SJSA1 (cell line): ENCODE results near the gene KRT7. TPM values are rescaled to one million over a fixed set of nuclear protein-coding genes. Genes with fewer than 3 reads are reported as not detected.
"Not testable (repeated sequence)": the region's sequence is repeated elsewhere in the genome, so short reads cannot be mapped to it uniquely, and the experiment has no call there.

Source experiments
- DNase-seq, 2 experiments: peaks; one replicate each; pipeline ENCODE4 v3.0.0-alpha.2; 2015 to 2020; ENCODE audit warnings: low spot score in 2 of 2, low read depth in 1 of 2
- H3K27ac ChIP-seq: fragments of 250-450 bp; sonication (Bioruptor Pico); 2 replicates; pipeline ENCODE4 v1.5.1; 2020; ENCODE audit warnings: mild to moderate bottlenecking, moderate library complexity
- H3K27me3 ChIP-seq: fragments of 250-450 bp; sonication (Bioruptor Pico); replicated peaks from 2 replicates; pipeline ENCODE4 v1.5.1; 2020; ENCODE audit warnings: mild to moderate bottlenecking, moderate library complexity
- H3K36me3 ChIP-seq: fragments of 250-450 bp; sonication (Bioruptor Pico); 2 replicates; pipeline ENCODE4 v1.5.1; 2020; ENCODE audit warnings: mild to moderate bottlenecking
- H3K4me1 ChIP-seq: fragments of 250-450 bp; sonication (Bioruptor Pico); replicated peaks from 2 replicates; pipeline ENCODE4 v1.6.1; 2021; ENCODE audit warnings: mild to moderate bottlenecking
- H3K4me3 ChIP-seq: fragments of 250-450 bp; sonication (Bioruptor Pico); 2 replicates; pipeline ENCODE4 v1.5.1; 2020; ENCODE audit warnings: mild to moderate bottlenecking
- H3K9me3 ChIP-seq: fragments of 250-450 bp; sonication (Bioruptor Pico); replicated peaks from 2 replicates; pipeline ENCODE4 v1.5.1; 2020; ENCODE audit warnings: mild to moderate bottlenecking
- total RNA-seq: library from RNA; depleted of rRNA; stranded (reverse); fragments of >200 nt; shearing (Covaris generic); gene quantifications from 2 replicates; pipeline ENCODE4 v1.2.3, GENCODE V29; 2014

Gene KRT7
- total RNA-seq, 1 experiment from 2014 or later: 2.1 TPM

DNA sequence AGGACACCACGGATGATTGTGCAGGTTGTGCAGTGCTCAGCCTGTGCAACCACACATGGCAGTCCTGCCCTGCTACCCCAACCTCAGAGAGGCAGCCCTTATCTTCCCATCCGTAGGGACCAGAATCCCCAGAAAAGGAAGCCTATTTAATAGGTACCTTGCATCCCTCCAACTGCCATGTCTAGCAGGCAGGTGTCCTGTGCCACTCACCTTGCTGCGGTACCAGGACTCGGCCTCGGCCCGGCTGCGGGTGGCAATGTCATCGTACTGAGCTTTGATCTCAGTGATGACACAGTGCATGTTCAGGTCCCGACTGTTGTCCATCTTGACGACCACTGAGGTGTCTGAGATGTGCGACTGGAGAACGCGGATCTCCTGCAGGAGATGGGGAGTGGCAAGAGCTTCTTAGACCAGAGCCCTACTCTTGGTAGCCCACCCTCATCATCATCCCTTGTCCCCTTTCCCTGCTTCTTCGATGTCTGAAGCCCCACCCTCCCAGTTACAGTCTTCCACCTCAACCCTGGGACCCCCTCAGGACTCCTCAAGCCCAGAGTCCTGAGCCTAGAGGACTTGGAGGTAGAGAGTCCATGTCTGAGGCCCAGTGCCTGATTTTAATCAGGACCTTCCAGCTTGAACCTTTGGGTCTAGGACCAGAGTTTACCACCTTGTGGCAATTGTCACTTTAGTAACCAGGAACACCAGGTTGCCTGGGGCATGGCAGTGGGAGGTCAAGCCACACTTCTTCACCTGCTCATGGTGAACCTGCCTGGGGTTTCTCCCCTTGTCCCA lies 20.5 kb downstream of the KRT7 start:
- no peak for DNase-seq
- H3K4me1 ChIP-seq: peaks cover 9% of the 10 kb centered on the region
- no peaks in the 10 kb centered on the region for H3K36me3 ChIP-seq
- H3K27me3 ChIP-seq: no peaks in the 10 kb centered on the region
- no peak overlapping the region for H3K27ac ChIP-seq
- no peaks in the 10 kb centered on the region for H3K9me3 ChIP-seq
- H3K4me3 ChIP-seq: no peak overlapping the region

DNA sequence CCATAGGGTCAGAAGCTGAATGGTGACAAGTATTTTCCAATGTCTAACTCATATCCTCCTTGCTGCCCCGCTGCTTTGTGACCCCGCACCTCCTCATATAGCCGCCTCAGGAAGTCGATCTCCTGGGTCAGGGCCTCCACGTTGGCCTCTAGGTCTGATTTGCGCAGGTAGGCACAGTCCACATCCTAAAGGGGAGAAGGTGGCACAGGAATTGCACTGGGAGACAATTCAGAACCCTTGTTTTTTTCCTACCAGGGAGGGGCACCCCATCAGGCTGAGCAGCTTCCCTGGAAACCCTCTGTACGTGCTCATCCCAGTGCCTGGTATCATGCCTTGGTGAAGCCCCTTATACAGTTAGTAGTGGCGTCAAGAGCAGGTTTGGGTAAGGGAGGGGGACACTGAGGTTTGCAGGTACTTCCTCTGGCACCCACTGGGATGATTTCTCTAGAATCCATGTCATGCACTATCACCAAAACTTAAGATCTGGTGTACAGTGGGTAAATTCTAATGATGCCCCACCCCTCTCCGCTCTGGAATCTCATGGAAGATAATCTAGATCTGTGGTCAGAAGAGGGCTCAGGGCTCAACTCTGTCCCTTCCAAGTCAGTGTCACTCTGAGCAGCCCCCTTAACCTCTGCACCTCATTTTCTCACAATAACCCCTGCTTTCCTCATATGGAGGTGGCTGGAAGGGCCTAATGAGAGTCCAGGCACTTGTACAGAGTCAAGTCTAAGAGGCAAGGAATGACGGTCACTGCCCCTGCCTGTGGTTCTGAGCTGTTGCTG lies 21.3 kb downstream of the KRT7 start:
- Histone ChIP-seq H3K27ac (no peak overlapping the region), H3K27me3 (no peaks in the 10 kb centered on the region), H3K36me3 (no peaks in the 10 kb centered on the region), H3K4me3 (no peak overlapping the region), H3K4me1 (peaks cover 1% of the 10 kb centered on the region), H3K9me3 (no peaks in the 10 kb centered on the region)
- no peak for DNase-seq

DNA sequence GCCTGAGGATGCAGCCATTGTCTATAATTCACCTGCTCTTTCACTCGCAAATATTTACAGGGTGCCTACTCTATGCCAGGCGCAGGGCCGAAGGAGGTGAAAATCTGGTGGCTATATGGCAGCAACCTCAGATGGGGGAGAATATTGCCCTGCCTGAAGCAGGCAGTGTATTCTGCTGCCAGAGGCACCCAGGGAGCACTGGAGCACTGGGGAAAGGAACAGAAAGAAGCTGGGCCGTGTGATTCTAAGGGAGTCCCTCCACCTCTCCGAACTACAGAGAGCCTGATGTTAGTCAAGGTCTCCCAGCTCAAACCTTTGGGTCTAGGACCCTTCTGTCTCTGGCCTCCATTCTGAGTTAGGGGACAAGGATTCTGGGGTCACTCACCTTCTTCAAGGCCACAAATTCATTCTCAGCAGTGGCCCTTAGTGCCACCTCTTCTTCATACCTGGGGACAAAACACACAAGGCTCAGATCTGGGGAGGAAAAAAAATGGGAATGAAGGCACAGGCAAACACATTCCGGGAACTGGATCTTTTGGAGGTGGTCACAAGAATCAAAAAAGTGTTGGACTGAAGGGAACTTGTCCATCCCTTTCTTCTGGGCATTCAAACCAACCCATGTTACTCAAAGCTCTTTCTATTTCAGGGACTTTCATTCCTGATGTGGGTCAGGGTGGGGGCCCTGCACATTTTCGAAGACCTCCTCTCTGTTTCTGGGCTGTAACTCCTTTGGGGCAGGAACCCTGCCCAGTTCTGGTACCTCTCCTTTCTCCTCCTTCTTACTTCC lies 22.1 kb downstream of the KRT7 start:
- H3K36me3 ChIP-seq: no peaks in the 10 kb centered on the region
- no peak overlapping the region for H3K4me3 ChIP-seq
- no peak for DNase-seq
- H3K4me1 ChIP-seq: peaks cover 8% of the 10 kb centered on the region
- no peaks in the 10 kb centered on the region for H3K27me3 ChIP-seq
- H3K27ac ChIP-seq: no peak overlapping the region
- no peaks in the 10 kb centered on the region for H3K9me3 ChIP-seq

DNA sequence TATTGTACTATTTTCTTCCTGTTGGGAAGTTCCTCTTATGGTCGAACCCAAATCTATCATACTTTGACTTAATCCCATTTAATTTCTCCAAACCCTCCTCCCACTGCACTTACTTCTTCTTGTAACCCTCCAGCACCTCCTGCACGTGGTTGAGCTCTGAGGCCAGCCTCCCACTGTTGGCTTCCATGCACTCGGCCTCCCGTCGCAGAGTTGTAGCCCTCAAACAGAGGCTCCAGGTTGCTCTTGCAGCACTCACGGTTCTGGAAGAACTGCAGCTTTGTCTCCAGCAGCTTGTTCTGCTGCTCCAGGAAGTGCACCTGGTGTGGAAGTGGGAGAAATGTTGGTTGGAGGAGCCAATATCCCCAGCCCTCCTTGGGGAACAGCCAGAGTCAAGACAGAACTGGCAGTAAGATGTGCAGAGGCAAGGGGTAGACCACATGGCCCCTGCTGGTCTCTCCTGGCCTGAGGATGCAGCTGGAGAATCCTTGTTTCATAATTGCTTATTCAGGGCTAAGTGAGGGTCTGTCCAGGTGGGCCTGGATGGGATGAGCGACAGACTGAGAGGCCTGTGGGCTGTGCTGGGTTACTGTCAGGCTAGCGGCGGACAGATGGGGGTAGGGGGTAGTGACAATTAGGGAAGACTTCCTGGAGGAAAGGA lies 23.0 kb downstream of the KRT7 start:
- Histone ChIP-seq H3K4me1 (peaks cover 17% of the 10 kb centered on the region), H3K36me3 (no peaks in the 10 kb centered on the region), H3K9me3 (no peaks in the 10 kb centered on the region), H3K4me3 (no peak overlapping the region), H3K27ac (no peak overlapping the region), H3K27me3 (no peaks in the 10 kb centered on the region)
- no peak for DNase-seq

DNA sequence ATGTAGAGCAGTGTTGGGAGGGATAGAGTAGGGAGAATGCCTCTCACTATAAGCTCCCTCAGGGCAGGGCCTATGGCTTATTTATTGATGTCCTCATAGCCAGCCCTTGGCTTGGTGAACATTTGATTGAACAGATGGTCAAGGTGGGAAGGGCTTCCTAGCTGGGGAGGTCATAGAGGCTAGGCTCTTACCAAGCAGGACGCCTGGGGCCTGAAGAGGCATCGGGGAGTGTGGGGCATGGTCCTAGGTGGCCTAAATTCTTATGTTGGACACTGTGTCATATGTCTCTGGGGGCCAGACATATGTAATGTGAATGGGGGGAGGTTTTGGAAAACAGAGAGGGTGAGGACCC lies 23.5 kb downstream of the KRT7 start:
- no peak for DNase-seq
- H3K27ac ChIP-seq: no peak overlapping the region
- peaks cover 22% of the 10 kb centered on the region for H3K4me1 ChIP-seq
- H3K36me3 ChIP-seq: no peaks in the 10 kb centered on the region
- no peaks in the 10 kb centered on the region for H3K9me3 ChIP-seq
- H3K4me3 ChIP-seq: no peak overlapping the region
- no peaks in the 10 kb centered on the region for H3K27me3 ChIP-seq

DNA sequence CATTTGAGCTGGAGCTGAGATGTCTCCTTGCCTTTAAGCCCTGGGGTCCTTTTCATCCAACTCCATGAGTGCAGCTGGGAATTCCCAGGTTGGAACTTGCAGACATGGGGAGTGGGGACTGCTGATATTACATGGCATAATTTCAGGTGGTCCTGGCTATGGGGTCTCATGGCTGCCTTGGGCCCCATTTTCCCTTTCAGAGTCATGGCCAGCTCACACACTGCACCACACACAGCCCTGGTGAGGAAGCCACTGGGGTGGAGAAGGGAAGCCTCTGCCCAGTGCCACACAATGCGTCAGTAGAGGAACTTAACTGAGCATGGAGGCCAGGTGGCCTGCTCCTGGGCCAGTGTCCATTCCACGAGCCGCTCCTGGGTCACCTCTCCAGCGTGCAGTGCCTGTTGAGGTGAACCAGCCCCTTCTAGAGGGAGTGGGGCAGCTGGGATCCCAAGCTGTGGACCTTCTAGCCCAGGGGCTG lies 24.1 kb downstream of the KRT7 start:
- H3K27ac ChIP-seq: no peak overlapping the region
- DNase-seq: no peak
- no peaks in the 10 kb centered on the region for H3K9me3 ChIP-seq
- no peaks in the 10 kb centered on the region for H3K36me3 ChIP-seq
- no peaks in the 10 kb centered on the region for H3K27me3 ChIP-seq
- H3K4me1 ChIP-seq: peaks cover 24% of the 10 kb centered on the region
- H3K4me3 ChIP-seq: no peak overlapping the region

DNA sequence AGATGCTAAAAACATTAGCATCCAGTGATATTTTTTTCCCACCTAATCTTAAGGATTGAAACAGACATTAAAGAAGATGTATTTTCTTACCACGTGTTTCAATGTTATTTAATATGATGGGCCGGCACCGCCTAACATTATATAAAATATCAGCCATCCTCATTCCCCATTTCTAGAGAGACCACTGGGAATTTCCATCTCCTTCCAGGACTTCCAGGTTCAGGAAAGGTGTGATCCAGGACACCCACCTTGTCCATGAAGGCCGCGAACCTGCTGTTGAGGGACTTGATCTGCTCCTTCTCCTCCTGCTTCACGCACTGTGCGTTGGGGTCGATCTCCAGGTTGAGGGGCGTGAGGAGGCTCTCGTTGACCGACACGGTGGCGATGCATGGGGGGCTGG lies 24.9 kb downstream of the KRT7 start:
- H3K4me1 ChIP-seq: peaks cover 28% of the 10 kb centered on the region
- H3K4me3 ChIP-seq, H3K27me3 ChIP-seq, DNase-seq, H3K9me3 ChIP-seq, H3K27ac ChIP-seq, H3K36me3 ChIP-seq: not testable (repeated sequence)

DNA sequence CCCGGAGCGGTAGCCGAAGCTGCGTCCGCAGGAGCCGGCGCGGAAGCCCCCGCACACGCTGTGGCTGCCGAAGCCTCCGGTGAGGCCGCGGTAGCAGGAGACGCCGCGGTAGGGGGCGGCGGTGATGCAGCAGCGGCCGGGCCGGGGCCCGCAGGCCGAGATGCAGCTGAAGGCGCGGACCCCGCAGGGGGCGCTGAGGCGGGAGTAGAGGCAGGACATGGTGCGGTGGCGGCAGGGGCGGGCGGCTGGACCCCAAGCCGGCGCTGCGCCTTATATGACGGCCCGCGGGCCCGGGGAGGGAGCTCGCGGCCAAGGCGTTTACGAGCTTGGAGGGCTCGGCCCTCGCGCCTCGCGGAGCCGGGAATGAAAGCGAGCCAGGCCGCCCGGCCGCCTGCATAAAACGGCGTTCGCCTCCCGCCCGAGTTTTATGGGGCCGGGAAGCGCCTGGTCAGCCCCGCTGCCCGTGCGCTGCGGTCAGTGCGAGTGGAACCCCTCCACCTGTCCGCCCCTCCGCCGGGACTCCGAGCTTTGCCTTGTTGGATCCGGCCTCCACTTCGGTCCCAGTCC lies 25.4 kb downstream of the KRT7 start:
- no peak overlapping the region for H3K27ac ChIP-seq
- no peak overlapping the region for H3K4me3 ChIP-seq
- no peaks in the 10 kb centered on the region for H3K27me3 ChIP-seq
- H3K4me1 ChIP-seq: peaks cover 29% of the 10 kb centered on the region
- no peaks in the 10 kb centered on the region for H3K36me3 ChIP-seq
- no peaks in the 10 kb centered on the region for H3K9me3 ChIP-seq
- no peak for DNase-seq

DNA sequence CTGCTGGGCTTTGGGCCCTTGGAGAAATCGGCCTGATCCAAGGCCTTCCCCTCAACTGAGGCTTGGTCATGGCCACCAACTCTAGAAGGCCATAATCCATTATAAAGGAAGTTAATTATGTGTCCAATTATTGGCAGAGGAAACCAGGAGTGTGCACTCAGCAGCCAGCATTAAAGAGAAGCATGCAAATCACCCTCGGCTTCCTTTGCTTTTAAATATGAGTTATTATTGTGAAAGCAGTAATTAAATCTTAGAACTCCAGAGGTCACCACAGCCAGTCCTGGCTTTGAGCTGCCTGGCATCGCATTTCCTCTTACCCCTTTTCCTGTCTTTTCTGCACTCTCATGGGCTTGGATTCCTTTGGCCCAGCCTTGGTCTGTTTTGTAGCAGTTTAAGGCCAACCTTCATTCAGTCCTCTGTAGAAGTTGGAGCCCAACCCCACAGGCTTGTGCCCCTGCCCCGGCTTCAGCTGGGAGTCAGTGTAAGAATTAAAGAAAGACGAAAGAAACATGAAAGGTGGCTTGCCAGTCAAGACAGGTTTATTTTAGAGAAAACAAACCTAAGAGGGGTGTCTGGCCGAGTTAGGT lies 26.7 kb downstream of the KRT7 start:
- Histone ChIP-seq H3K27ac (no peak overlapping the region), H3K36me3 (no peaks in the 10 kb centered on the region), H3K4me1 (peaks cover 29% of the 10 kb centered on the region), H3K4me3 (no peak overlapping the region), H3K27me3 (no peaks in the 10 kb centered on the region), H3K9me3 (no peaks in the 10 kb centered on the region)
- DNase-seq: no peak

DNA sequence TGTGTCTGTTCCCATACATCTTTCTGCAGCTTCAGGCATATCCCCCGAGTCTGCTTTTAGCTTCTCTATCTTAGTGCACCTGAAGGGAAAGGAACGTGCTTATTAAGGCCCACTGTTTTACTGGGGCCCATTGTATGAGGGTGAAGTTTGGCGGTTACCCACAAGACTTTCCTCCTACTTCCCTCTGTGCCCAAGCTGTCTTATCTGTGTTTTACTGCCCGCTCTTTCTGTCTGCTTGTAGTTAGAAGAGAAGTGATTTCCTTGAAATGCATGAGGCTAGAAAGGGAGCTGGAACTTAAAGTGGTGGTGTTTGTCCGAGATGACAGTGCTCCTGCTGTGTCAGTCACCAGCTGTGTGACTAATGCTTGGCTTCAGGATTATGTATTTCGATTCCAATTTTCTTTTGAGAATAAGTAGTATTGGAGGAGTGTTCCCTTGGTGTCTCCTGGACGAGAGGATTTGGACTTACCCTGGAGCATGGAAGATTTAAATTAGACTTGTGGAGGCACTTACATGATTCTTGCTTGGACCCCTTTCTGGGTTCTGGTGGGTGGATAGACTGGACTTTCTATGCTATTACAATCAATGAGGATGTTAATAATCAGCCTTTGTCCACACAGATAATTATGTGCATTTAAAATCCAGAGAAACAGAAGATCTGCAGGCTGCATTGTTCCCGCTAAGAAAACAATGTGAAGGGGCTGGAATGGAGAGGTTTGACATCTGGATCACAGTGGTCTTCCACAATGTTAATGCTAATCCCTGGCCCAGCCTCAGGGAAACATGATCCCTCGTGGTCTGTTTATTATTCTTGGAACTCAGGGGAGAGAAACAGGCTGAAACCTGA lies 27.5 kb downstream of the KRT7 start:
- Histone ChIP-seq H3K4me1 (peaks cover 29% of the 10 kb centered on the region), H3K27ac (no peak overlapping the region), H3K9me3 (no peaks in the 10 kb centered on the region), H3K36me3 (no peaks in the 10 kb centered on the region), H3K27me3 (no peaks in the 10 kb centered on the region), H3K4me3 (no peak overlapping the region)
- peak in 1 of 2 experiments; percentile 66 for DNase-seq

DNA sequence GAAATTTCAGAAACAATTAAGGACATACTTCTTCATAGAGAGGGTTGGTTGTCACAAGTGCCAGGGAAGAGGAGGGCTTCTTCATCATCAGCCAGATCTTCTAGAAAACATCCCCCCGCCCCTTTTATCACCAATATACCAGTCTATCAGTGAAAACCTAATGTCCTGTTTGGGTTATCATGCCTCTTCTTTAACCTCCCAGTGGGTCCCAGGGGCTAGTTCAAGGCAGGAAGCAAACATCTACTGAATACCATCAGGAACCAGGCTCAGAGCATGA lies 28.1 kb downstream of the KRT7 start:
- Histone ChIP-seq H3K9me3 (no peaks in the 10 kb centered on the region), H3K27ac (no peak overlapping the region), H3K27me3 (no peaks in the 10 kb centered on the region), H3K4me1 (peaks cover 29% of the 10 kb centered on the region), H3K4me3 (no peak overlapping the region), H3K36me3 (no peaks in the 10 kb centered on the region)
- no peak for DNase-seq

DNA sequence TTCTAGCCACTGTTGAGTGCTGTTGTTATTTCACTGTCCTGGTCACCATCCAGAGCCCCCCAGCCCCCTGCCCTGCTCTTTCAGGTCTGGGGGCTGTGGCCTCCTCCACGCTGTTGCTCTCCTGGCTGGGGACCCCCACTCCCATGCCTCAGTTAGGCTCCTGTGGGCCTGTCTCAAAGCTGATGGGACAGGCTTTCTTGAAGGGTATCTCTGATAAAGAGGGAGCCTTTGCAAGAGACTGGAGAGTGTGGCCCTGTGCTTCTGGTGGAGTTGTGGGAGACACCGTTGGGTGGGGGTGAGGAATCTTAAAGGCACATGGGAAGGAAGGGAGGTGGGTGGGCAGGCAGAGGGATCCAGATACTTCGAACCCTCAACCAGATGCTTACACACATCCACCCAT lies 29.2 kb downstream of the KRT7 start:
- no peak overlapping the region for H3K4me3 ChIP-seq
- no peaks in the 10 kb centered on the region for H3K36me3 ChIP-seq
- no peak overlapping the region for H3K27ac ChIP-seq
- H3K4me1 ChIP-seq: peaks cover 29% of the 10 kb centered on the region
- DNase-seq: no peak
- no peaks in the 10 kb centered on the region for H3K27me3 ChIP-seq
- H3K9me3 ChIP-seq: no peaks in the 10 kb centered on the region
